Activated CD4-positive, alpha-beta T cell treated with anti-CD3 and anti-CD28 coated beads, Interleukin-2, amount 50 U/mL, for 16 hours (primary cell): Measurements from ENCODE around the gene TSEN34.
"Not testable (repeated sequence)": the region's sequence is repeated elsewhere in the genome, so short reads cannot be mapped to it uniquely, and the experiment has no call there.

Experiments
- DNase-seq: peaks from one replicate; pipeline ENCODE4 v3.0.0-alpha.2; 2020

Gene TSEN34

GRCh38 chr19:54240372-54241336 is 49.5 kb downstream of the TSEN34 start:
- not testable (repeated sequence) for DNase-seq

- DNase-seq, result not testable (repeated sequence)
Observed at GRCh38 chr19:54242234-54242633, 51.1 kb downstream of the TSEN34 start.

GRCh38 chr19:54242646-54243045 is 51.5 kb downstream of the TSEN34 start, which contains the start of gene LILRA6:
TSS of gene LILRA6 (minus strand) at chr19:54242790.
- not testable (repeated sequence) for DNase-seq

- DNase-seq, result not testable (repeated sequence)
Observed at GRCh38 chr19:54243809-54244208, 52.7 kb downstream of the TSEN34 start.
